K562 (cell line): ENCODE measurements around the gene KLK15. TPM values are rescaled to one million over a fixed set of nuclear protein-coding genes. Genes with fewer than 3 reads are reported as not detected.

Experiments used
- CBX5 ChIP-seq: IDR thresholded peaks from 2 replicates; pipeline ENCODE4 v1.6.1; 2014; ENCODE audit warnings: low read depth, borderline replicate concordance
- CCNT2 ChIP-seq: IDR thresholded peaks from 2 replicates; pipeline ENCODE4 v1.6.1; 2011; ENCODE audit warnings: borderline replicate concordance, low read depth, mild to moderate bottlenecking, moderate library complexity, mixed read lengths, low read length; ENCODE audit not compliant: insufficient read length; ENCODE audit errors: extremely low read depth
- KDM5B ChIP-seq: fragments of 200-600 bp; sonication (generic); IDR thresholded peaks from 2 replicates; pipeline ENCODE4 v1.6.1; 2012; ENCODE audit warnings: low read depth, mild to moderate bottlenecking, moderate library complexity, low read length, control low read depth, inconsistent platforms; ENCODE audit not compliant: insufficient replicate concordance
- KHSRP ChIP-seq: fragments of 450-650 bp; IDR thresholded peaks from 2 replicates; pipeline ENCODE4 v1.6.1; 2017
- KLF10 ChIP-seq: fragments of 250-450 bp; sonication (Bioruptor Pico); IDR thresholded peaks from 2 replicates; pipeline ENCODE4 v1.6.1; 2021; ENCODE audit warnings: matching md5 sums
- MTA2 ChIP-seq: fragments of 450-650 bp; IDR thresholded peaks from 2 replicates; pipeline ENCODE4 v1.6.1; 2016; ENCODE audit warnings: low read depth
- NCOA4 ChIP-seq: fragments of 450-650 bp; IDR thresholded peaks from 2 replicates; pipeline ENCODE4 v1.6.1; 2018; ENCODE audit warnings: mild to moderate bottlenecking; ENCODE audit not compliant: partially characterized antibody
- NFIC ChIP-seq: fragments of 450-650 bp; IDR thresholded peaks from 2 replicates; pipeline ENCODE4 v1.6.1; 2017; ENCODE audit warnings: mild to moderate bottlenecking, inconsistent platforms
- NFRKB ChIP-seq: fragments of 450-650 bp; IDR thresholded peaks from 2 replicates; pipeline ENCODE4 v1.6.1; 2016; ENCODE audit warnings: low read depth
- RB1 ChIP-seq: fragments of 450-650 bp; IDR thresholded peaks from 2 replicates; pipeline ENCODE4 v1.6.1; 2017; ENCODE audit warnings: low read depth, mild to moderate bottlenecking
- SMARCC2 ChIP-seq: fragments of 450-650 bp; IDR thresholded peaks from 2 replicates; pipeline ENCODE4 v1.6.1; 2017; ENCODE audit warnings: antibody characterized with exemption, moderate library complexity, mild to moderate bottlenecking, low read depth
- SREBF2 ChIP-seq: sonication (generic); formaldehyde crosslinking; IDR thresholded peaks from 2 replicates; pipeline ENCODE4 v1.4.0; 2020; ENCODE audit warnings: mild to moderate bottlenecking, missing genetic modification reagents
- SRF ChIP-seq, 2 experiments: fragments of 250-450, 450-650 bp in 1 of 2; sonication (Bioruptor Pico) in 1 of 2; sonication (generic) in 1 of 2; formaldehyde crosslinking; IDR thresholded peaks; 2 replicates each; pipeline versions ENCODE4 v1.5.0 to v1.5.1; 2020 to 2022; ENCODE audit warnings: mild to moderate bottlenecking in 1 of 2, missing genetic modification reagents in 1 of 2
- TAF9B ChIP-seq: fragments of 450-650 bp; IDR thresholded peaks from 2 replicates; pipeline ENCODE4 v1.6.1; 2018; ENCODE audit warnings: mild to moderate bottlenecking; ENCODE audit not compliant: partially characterized antibody
- TARDBP ChIP-seq: fragments of 450-650 bp; IDR thresholded peaks from 2 replicates; pipeline ENCODE4 v1.6.1; 2016
- TRIM28 ChIP-seq: fragments of 450-650 bp; IDR thresholded peaks from 2 replicates; pipeline ENCODE4 v1.6.1; 2017
- YBX1 ChIP-seq: fragments of 450-650 bp; IDR thresholded peaks from 2 replicates; pipeline ENCODE4 v1.7.1; 2016; ENCODE audit warnings: mild to moderate bottlenecking
- ZBED1 ChIP-seq: IDR thresholded peaks from 2 replicates; pipeline ENCODE4 v1.6.1; 2014
- polyA plus RNA-seq, 8 experiments: library from polyadenylated mRNA; depleted of rRNA in 4 of 8; stranded (reverse) in 5 of 8; unstranded in 3 of 8; fragments of >200 nt; fragmentation: Nextera tagmentation in 2 of 8; fragmentation: Illumina TruSeq in 1 of 8; extraction: Ambion mirVana in 2 of 8; extraction: Trizol in 1 of 8; gene quantifications; 2 replicates each; pipeline versions ENCODE4 v1.2.1 to v1.2.3, GENCODE V29; 2011 to 2014; ENCODE audit warnings: inconsistent platforms in 1 of 8, missing spikeins in 1 of 8
- total RNA-seq, 7 experiments: library from RNA; depleted of rRNA in 6 of 7; stranded (reverse); fragments of >200 nt in 6 of 7; fragmentation: Illumina TruSeq in 2 of 7; extraction: Trizol in 2 of 7; gene quantifications; 2 replicates each; pipeline versions ENCODE4 v1.2.1 to v1.2.3, GENCODE V29; 2011 to 2021; ENCODE audit warnings: low replicate concordance in 1 of 7
- TF ChIP-seq, protein P1 (sequence below): fragments of 250-450 bp; sonication (Bioruptor Pico); IDR thresholded peaks from 2 replicates; pipeline ENCODE4 v1.5.0; 2021; ENCODE audit warnings: mild to moderate bottlenecking, borderline replicate concordance
- TF ChIP-seq, protein P2 (sequence below): sonication (generic); formaldehyde crosslinking; IDR thresholded peaks from 2 replicates; pipeline ENCODE4 v1.8.1; 2023; ENCODE audit warnings: mild to moderate bottlenecking, missing genetic modification reagents
- TF ChIP-seq, protein P3 (sequence below): fragments of 250-450 bp; sonication (Bioruptor Pico); IDR thresholded peaks from 2 replicates; pipeline ENCODE4 v1.5.0; 2021
- TF ChIP-seq, protein P4 (sequence below), 2 experiments: fragments of 450-650 bp in 1 of 2; IDR thresholded peaks; 2 replicates each; pipeline ENCODE4 v1.6.1; 2011 to 2017; ENCODE audit warnings: low read depth in 2 of 2, antibody characterized with exemption in 1 of 2, borderline replicate concordance in 1 of 2, low read length in 1 of 2, mild to moderate bottlenecking in 1 of 2, mixed read lengths in 1 of 2; ENCODE audit not compliant: control insufficient read depth in 1 of 2

Gene KLK15
- total and polyA plus RNA-seq, 9 of the 15 experiments (the other 6 are each of a cell fraction or from before 2014, with no cell fraction given): not detected

DNA sequence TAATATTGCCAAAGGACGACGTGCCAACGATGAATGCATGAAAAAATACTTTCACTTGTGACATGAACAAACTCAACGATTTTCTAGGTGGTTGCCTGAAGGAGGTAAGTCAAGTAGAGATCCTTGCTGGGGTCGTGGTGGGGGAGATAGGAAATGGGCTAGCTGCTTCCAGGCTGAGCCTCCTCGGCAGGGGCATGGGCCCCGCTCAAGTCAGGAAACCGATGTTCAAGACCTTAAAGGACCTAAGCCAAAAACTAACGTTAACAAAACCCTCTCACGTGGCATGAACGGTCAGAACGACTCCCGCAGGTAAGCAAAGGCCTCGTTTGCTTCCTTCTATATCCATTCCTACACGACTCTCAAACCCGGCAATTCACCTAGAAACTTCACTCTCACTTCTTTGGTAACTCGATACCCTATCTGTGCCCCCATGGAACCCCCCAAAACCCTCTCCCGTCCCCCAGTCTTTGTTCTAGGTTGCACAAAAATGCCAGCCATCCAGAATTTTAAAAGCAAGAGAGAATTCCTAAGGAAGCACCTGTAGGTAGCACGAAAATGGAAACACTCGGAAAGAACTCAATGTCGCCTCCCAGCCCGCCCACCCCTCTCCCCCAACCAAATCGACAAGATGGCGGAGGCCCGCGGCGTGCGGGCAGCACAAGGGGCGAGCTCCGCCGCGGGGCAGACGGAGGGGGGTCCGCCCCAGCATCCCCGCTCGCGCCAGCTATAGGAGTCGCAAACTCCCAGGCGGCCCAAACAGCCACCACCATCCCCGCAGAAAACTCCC lies 29.5 kb downstream of the KLK15 start (continued):
- TF ChIP-seq, protein P1, sequence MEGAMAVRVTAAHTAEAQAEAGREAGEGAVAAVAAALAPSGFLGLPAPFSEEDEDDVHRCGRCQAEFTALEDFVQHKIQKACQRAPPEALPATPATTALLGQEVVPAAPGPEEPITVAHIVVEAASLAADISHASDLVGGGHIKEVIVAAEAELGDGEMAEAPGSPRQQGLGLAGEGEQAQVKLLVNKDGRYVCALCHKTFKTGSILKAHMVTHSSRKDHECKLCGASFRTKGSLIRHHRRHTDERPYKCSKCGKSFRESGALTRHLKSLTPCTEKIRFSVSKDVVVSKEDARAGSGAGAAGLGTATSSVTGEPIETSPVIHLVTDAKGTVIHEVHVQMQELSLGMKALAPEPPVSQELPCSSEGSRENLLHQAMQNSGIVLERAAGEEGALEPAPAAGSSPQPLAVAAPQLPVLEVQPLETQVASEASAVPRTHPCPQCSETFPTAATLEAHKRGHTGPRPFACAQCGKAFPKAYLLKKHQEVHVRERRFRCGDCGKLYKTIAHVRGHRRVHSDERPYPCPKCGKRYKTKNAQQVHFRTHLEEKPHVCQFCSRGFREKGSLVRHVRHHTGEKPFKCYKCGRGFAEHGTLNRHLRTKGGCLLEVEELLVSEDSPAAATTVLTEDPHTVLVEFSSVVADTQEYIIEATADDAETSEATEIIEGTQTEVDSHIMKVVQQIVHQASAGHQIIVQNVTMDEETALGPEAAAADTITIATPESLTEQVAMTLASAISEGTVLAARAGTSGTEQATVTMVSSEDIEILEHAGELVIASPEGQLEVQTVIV (CRISPR knock-in tag): no peak
- TF ChIP-seq YBX1 (no peak), NCOA4 (peak; percentile 12), SMARCC2 (no peak), KLF10 (CRISPR knock-in tag) (no peak), CCNT2 (peak; percentile 54), MTA2 (no peak), TAF9B (no peak), KDM5B (no peak), NFRKB (no peak), SRF (CRISPR knock-in tag; IDR thresholded peaks at IDR 0.05) (no peak), SREBF2 (CRISPR knock-in tag) (no peak), ZBED1 (no peak), TRIM28 (no peak), NFIC (no peak), CBX5 (no peak), TARDBP (no peak), KHSRP (no peak), RB1 (no peak)
- TF ChIP-seq, protein P2, sequence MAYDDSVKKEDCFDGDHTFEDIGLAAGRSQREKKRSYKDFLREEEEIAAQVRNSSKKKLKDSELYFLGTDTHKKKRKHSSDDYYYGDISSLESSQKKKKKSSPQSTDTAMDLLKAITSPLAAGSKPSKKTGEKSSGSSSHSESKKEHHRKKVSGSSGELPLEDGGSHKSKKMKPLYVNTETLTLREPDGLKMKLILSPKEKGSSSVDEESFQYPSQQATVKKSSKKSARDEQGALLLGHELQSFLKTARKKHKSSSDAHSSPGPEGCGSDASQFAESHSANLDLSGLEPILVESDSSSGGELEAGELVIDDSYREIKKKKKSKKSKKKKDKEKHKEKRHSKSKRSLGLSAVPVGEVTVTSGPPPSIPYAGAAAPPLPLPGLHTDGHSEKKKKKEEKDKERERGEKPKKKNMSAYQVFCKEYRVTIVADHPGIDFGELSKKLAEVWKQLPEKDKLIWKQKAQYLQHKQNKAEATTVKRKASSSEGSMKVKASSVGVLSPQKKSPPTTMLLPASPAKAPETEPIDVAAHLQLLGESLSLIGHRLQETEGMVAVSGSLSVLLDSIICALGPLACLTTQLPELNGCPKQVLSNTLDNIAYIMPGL (CRISPR knock-in tag): no peak
- TF ChIP-seq, protein P3, sequence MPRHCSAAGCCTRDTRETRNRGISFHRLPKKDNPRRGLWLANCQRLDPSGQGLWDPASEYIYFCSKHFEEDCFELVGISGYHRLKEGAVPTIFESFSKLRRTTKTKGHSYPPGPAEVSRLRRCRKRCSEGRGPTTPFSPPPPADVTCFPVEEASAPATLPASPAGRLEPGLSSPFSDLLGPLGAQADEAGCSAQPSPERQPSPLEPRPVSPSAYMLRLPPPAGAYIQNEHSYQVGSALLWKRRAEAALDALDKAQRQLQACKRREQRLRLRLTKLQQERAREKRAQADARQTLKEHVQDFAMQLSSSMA (CRISPR knock-in tag): no peak
- TF ChIP-seq, protein P4, sequence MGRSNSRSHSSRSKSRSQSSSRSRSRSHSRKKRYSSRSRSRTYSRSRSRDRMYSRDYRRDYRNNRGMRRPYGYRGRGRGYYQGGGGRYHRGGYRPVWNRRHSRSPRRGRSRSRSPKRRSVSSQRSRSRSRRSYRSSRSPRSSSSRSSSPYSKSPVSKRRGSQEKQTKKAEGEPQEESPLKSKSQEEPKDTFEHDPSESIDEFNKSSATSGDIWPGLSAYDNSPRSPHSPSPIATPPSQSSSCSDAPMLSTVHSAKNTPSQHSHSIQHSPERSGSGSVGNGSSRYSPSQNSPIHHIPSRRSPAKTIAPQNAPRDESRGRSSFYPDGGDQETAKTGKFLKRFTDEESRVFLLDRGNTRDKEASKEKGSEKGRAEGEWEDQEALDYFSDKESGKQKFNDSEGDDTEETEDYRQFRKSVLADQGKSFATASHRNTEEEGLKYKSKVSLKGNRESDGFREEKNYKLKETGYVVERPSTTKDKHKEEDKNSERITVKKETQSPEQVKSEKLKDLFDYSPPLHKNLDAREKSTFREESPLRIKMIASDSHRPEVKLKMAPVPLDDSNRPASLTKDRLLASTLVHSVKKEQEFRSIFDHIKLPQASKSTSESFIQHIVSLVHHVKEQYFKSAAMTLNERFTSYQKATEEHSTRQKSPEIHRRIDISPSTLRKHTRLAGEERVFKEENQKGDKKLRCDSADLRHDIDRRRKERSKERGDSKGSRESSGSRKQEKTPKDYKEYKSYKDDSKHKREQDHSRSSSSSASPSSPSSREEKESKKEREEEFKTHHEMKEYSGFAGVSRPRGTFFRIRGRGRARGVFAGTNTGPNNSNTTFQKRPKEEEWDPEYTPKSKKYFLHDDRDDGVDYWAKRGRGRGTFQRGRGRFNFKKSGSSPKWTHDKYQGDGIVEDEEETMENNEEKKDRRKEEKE (IDR thresholded peaks at IDR 0.05; ENCODE audit: borderline replicate concordance in 1 of 2, control insufficient read depth in 1 of 2, low read depth in 2 of 2, low read length in 1 of 2): 0 out of 4 replicates have a peak, but pooled peaks of 1 of the 2 experiments have one; percentile 26
